GM12874 (cell line): ENCODE data around the gene AOAH.

Experiments used
- CTCF ChIP-seq: IDR thresholded peaks from 2 replicates; pipeline ENCODE4 v1.5.1; 2011; ENCODE audit warnings: low read depth, mild to moderate bottlenecking, control low read depth, low read length, moderate library complexity; ENCODE audit not compliant: insufficient read depth

The AOAH gene

GRCh38 chr7:36710186-36710791, 14.0 kb downstream of the AOAH start:
- no peak for TF ChIP-seq CTCF

GRCh38 chr7:36708767-36709166, 15.5 kb downstream of the AOAH start:
- TF ChIP-seq CTCF, result no peak

DNA sequence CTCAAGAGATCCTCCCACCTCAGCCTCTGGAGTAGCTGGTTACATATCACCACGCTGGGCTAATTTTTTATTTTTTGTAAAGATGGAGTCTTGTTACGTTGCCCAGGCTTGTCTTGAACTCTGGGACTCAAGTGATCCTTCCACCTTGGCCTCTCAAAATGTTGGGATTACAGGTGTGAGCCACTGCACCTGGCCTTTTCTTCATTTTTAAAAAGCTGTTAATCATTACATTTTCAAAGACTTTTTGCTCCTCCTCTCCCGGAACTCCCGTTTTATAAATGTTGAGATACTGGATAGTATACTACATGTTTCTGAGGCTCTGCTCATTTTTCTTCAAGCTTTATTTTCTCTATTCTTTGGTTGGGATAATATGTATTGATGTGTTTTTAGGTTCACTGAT, 16.4 kb downstream of the AOAH start:
- no peak for TF ChIP-seq CTCF

DNA sequence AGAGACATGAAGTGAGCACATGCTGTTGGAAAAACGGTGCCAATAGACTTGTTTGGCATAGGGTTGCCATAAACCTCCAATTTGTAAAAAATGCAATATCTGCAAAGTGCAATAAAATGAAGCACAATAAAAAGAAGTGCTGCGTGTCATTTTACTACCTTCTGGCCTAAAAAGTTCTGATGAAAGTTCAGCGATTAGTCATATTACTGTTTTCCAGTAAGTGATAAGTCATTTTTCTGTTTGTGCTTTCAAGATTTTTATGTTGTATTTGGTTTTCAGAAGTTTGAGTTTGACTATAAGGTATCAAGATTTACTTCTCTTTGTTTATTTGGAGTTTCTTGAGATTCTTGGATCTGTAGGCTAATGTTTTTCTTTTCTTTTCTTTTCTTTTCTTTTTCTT, 16.8 kb downstream of the AOAH start:
- no peak for TF ChIP-seq CTCF

- TF ChIP-seq CTCF, result no peak
Measured at GRCh38 chr7:36692456-36692855, 31.8 kb downstream of the AOAH start.

DNA sequence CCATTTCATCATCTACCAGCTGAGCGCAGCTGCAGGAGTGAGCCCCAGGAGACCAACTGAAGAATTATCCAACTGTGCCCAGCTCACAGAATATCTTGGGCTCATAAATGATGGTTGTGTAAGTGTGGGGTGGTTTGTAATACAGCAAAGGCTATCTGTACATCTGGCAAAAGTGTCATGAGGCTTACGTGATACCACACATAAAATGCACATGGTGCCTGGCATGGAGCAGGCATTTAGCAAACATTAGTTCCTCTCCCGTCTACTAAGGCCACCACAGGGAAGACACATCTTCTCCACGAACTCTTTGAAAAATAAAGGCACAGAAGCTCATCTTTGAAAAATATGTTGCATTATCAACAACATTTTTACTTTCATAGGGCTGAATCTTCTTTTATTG, 32.3 kb downstream of the AOAH start:
- no peak for TF ChIP-seq CTCF

DNA sequence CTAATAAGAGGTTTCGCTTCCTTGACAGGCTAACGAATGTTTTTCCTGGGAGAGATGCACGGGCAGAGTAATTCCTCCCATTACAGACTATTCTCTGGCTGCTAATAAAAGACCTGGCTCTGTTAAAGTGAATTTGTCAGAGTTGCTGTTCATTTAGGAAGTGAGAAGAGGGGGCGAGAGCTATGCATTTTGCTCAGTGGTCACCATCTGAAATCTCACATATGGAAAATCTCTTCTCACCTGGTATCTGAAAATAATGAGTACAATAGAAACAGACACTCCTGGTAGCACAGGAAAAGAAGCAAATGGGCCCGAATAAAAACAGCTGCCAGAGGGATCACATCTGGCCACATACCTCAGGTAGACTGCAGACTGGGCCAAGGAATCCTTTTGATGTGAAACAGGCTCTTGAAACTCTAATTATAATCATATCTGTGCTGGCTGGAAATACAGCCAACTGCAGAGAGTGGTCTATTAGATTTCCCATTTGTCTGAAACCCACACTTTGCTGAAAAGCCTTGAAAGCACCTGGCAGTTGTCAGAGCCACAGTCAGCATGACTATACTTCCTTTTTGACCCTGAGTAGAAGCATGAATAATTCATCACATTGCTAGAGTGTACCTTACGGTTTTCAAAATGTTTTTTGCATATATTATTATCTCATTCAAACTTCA, 33.6 kb downstream of the AOAH start:
- no peak for TF ChIP-seq CTCF
